GM21723 (cell line): ENCODE data around the gene SNRPE.

Experiments
- ATAC-seq: cut with Tn5 transposase; IDR thresholded peaks from one replicate; pipeline ENCODE4 v1.9.1; 2021; ENCODE audit warnings: mild to moderate bottlenecking, moderate library complexity; ENCODE audit not compliant: unreplicated experiment

SNRPE gene

DNA sequence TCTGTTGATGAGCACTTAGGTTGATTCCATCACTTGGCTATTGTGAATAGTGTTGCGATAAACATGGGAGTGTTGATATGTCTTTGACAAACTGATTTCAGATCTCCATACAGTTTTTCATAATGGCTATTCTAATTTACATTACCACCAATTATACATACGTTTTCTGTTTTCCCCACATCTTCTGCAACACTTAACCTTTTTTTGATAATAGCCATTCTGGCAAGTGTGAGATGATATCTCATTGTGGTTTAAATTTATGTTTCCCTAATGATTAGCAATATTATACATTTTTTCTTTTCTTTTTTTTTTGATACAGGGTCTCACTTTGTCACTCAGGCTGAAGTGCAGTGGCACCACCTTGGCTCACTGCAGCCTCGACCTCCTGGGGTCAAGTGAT lies 17.0 kb downstream of the SNRPE start:
- ATAC-seq: no peak

DNA sequence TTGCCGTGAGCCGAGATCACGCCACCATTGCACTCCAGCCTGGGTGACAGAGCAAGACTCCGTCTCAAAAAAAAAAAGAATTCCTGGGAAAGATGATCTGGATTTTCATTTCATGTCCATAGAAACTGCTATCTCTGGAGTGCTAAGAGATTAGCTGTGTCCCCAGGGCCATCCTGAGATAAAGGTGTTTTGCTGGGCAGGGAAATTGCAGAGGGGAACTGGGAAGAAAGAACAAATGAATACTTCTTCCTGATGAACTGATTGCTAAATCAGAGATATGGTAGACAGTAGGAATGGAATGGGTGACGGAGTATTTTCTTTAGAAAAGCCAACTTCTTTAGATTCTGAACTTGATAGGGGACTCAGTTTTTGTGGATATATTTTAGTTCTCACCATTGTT lies 19.2 kb downstream of the SNRPE start:
- no peak for ATAC-seq

DNA sequence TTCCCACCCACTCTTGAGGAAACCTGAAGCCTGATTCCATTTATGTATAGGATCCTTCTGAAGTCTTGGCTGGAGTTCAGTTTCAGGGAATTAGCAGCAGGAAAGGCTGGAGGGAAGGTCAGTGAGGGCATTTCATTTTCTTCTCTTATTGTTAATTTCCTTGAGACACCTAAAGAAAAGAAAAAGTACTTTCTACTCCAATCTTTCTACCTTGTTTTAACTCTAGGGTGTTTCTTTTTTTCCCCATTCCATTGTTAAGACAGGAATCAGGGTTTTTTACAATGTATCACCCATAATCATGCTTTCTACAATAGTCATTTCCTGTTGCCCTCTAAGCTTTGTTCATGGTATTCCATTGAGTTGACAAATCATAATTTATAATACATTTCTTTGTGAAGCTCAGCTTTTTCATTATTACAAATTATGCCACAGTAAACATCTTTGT lies 27.4 kb downstream of the SNRPE start:
- no peak for ATAC-seq

DNA sequence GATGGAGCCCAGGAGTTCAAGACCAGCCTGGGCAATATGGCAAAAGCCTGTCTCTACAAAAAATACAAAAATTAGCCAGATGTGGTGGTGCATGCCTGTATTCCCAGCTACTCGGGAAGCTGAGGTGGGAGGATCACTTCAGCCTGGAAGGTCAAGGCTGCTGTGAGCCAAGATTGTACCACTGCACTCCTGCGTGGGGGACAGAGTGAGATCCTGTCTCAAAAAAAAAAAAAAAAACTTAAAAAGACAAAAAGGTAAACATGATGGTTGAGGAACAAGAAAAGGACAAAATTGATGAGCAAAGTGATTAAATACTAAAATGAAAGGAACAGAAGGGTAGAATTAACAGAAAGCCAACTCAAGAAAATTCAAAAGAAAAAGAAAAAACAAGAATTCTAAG lies 30.6 kb downstream of the SNRPE start:
- ATAC-seq: no peak

DNA sequence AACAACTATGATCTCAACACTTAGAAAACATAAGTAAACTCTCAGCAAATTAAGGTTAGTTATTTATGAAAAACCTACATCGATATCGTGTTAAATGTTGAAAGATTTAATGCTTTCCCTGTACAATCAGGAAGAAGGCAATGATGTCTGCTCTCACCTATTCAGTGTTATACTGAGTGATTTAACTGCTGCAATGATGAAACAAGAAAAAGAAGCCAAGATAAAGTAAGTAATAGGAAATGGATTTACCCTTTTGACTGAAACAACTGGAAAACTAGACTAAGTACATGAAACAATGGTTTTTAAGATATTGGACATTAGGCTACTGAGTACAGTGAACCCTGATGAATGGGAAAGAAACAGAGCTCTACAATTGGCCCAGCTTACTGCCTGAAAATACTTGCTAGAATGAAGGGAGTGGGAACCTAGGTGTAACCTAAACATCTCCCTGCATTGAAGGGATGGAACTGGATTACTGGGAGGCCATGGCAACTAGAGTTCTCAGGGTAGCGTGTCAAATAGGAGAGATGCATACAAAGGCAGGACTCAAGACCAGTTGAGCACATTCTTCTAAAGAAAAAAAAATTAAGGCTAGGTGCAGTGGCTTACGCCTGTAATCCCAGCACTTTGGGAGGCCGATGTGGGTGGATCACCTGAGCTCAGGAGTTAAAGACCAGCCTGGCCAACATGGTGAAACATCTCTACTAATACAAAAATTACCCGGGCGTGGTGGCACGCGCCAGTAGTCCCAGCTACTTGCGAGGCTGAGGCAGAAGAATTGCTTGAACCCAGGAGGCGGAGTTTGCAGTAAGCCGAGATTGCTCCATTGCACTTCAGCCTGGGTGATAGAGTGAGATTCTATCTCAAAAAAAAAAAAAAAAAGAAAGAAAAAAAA lies 37.3 kb downstream of the SNRPE start:
- ATAC-seq: no peak

DNA sequence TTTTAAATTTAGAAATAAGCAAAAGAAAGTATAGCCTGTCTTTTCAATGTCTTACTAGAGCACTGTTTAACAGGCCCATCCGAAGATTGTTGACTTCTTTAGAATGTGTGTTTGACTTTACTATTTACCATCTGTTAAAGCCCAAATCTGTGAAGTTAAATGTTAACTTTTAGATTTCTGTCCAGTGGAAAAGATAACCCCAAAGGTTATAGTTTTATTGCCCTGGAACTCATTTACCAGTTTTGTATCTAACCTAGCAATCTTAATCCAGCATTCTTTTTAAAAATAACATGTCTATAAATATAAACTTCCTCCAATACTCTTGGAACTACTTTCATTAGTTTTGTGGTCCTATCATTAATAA lies 37.9 kb downstream of the SNRPE start:
- ATAC-seq: no peak

DNA sequence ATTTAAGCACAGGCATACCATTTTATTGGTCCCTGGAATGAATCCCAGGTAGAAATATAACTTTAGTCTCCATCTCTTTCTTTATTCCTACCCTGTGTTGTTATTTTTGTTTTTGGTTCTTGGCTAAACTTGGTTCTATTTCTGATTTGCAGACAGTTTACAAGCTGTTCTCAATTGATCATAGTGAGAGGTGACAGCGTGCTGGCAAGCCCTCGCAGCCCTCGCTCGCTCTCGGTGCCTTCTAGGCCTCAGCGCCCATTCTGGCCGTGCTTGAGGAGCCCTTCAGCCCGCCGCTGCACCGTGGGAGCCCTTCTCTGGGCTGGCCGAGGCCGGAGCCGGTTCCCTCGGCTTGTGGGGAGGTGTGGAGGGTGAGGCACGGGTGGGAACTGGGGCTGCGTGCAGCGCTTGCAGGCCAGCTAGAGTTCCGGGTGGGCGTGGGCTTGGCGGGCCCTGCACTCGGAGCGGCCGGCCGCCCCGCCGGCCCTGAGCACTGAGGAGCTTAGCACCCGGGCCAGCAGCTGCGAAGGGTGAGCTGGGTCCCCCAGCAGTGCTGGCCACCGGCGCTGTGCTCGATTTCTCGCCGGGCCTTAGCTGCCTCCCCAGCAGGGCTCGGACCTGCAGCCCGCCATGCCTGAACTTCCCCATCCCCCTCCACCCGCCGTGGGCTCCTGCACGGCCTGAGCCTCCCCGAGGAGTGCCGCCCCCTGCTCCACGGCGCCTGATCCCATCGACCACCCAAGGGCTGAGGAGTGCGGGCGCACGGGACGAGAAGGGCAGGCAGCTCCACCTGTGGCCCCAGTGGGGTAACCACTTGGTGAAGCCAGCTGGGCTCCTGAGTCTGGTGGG lies 38.7 kb downstream of the SNRPE start:
- no peak for ATAC-seq

DNA sequence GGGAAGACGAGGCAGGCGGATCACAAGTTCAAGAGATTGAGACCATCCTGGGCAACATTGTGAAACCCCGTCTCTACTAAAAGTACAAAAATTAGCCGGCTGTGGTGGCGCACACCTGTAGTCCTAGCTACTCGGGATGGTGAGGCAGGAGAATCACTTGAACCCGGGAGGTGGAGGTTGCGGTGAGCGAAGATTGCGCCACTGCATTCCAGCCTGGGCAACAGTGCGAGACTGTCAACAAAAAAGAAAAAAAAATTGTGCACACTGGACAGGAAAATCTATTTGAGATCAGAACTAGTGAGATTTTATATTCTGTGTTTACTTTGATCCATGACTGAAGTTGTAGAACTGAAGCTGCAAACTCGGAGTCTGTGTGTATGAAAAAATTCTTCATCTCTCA lies 40.2 kb downstream of the SNRPE start:
- ATAC-seq: no peak

DNA sequence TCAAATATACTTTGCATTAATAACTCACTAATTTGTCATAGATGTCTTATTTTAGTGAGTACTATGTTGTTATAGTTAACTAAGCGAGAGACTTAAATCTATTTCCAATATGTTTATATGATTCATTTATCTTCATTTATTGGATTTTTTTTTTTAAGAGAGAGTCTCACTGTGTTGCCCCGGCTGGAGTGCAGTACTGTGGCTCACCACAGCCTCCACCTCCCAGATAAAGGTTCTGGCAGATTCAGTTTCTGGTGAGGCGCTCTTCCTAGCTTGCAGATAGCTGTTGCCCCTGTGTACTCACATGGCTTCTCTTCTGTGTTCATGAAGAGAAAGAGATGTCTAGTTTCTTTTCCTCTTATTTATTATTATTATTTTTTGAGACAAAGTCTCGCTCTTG lies 43.9 kb downstream of the SNRPE start:
- no peak for ATAC-seq

DNA sequence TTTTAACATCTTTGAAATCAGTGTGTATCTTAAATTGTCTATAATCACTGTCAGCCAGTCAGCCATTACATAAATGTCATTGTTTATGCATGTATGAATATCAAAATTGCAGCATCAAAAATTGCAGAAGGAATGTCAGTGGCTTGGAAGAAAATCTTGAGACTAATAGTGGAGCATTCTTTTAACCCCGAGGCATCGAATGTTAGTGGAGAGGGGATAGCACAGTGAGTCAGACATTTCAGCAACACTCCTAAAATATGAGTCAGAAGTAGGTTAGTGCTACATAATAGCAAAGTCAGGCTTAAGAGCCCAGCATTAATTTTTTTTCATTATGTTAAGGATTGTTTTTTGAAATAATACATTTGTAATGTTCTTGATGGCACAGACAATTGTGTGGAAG lies 45.5 kb downstream of the SNRPE start:
- ATAC-seq: no peak

DNA sequence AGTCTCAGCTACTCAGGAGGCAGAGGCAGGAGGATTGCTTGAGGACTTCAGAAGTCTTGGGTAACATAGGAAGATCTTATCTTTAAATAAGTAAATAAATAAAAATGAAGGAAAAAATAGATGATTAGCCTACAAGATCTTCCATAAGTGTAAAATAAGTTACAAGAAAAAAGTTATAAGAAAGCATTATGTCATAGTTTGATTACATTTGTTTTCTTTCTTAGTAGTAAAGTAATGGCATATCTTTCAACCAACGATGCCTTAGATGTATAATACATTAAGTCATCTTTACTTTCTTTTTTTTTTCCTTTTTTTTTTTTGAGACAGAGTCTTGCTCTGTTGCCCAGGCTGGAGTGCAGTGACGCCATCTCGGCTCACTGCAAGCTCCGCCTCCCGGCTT lies 46.5 kb downstream of the SNRPE start:
- ATAC-seq: no peak

DNA sequence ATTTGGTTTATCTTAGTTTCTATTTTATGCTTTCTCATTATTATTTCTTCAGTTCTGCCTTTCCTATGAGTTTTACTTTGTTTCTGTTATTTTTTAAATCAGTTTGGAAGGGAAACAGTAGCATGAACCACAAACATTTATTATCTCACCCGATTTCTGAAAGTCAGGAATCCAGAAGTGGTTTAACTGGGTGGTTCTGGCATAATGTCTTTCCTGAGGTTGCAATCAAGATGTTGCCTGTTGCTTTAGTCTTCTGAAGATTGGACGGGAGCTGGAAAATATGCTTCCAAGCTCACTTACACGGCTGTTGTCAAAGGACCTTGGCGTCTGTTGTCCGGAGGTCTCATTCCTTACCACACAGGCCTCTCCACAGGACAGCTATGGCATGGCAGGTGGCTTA lies 50.4 kb downstream of the SNRPE start:
- ATAC-seq: no peak

DNA sequence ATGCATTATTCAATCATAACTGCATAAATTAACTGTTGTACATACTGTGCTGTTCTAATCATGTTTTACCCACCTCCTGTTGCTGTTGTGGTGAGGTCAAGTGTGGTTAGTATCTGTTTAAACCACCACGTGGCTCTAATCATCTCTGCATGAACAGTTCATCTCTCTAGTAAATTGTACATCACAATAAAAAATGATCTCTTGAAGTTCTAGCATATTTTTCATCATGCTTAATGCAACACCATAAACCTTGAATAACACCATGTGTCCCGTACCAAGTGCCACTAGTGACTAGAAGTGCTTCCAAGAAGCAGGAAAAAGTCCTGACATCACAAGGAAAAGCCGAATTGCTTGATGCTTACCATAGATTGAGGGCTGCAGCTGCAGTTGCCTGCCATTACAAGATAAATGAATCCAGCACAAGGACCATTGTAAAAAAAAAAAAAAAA lies 51.7 kb downstream of the SNRPE start:
- no peak for ATAC-seq

DNA sequence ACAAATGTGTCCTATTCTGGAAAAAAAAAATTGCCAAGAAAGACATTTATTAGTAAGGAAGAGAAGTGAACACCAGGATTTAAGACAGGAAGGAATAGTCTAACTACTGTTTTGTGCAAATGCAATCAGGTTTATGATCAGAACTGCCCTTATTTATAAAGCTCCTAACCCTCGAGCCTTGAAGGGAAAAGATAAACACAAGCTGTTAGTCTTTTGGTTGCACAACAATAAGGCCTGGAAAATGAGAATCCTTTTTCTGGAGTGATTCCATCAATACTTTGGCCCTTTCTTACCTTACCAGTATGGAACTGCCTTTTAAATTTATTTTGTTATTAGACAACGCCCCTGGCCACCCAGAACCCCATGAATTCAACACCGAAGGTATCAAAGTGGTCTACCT lies 52.9 kb downstream of the SNRPE start:
- no peak for ATAC-seq

DNA sequence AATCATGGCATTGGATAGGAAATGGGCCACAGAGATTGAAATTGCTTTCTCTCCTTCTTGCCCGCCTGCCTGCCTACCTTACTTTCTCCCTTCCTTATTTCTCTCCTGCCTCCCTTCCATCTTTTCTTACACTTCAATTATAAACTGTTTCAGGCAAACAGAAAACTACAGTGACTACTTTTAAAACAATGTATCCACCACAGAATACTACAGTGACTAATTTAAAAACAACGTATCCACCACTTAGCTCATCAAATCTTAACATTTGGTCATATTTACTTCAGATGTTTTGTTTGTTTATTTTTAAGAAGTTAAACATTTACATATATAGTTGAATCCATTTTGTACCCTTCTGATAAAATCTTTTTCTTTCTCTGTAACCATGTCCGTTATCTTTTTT lies 54.4 kb downstream of the SNRPE start:
- no peak for ATAC-seq

DNA sequence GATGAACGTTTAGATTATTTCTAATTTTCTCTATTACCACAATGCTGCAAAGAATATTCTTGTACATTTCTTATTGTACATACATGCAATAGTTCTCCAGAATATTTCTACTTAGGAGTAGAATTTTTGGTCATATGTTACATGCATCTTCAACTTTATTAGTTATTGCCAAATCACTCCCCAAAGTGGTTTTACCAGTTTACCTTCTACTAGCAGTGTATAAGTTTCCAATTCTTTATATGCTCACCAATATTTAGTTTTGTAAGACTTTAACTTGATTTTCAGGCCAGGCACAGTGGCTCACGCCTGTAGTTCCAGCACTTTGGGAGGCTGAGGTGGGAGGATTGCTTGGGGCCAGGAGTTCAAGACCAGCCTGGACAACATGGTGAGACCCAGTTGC lies 55.4 kb downstream of the SNRPE start:
- ATAC-seq: no peak
